OCI-LY1 (cell line): ENCODE results near the gene BTN3A1.

ENCODE experiments used
- CTCF ChIP-seq: fragments of 200-600 bp; sonication (generic), shearing (Covaris generic); IDR thresholded peaks from 2 replicates; pipeline ENCODE4 v1.5.1; 2017; ENCODE audit warnings: mild to moderate bottlenecking, antibody characterized with exemption, low read length, moderate library complexity, mixed read lengths
- EZH2 ChIP-seq: fragments of 200-600 bp; sonication (generic), shearing (Covaris generic); IDR thresholded peaks from 2 replicates; pipeline ENCODE4 v1.8.0; 2017; ENCODE audit warnings: borderline replicate concordance, mixed run types, mild to moderate bottlenecking, antibody characterized with exemption, low read length, moderate library complexity, mixed read lengths

DNA sequence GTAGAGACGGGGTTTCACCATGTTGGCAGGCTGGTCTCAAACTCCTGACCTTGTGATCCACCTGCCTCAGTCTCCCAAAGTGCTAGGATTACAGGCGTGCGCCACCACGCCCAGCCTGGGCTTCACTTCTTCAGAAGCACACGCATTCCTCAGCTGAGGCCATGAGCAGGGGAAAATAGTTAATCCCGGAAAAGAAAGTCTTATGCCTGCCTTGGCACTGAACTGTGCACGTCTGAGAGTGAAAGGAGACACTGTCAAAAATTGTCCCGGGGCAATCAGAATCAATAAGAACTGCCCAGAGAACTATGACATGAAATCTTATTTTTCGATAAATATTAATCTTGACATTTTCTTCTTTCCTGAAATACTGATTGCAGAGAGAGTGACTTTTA is 16.3 kb upstream of the BTN3A1 start:
- TF ChIP-seq CTCF: no peak
- no peak for TF ChIP-seq EZH2
